HG02885 (cell line): ENCODE measurements around the gene CKMT2.

ENCODE experiments used
- ATAC-seq: cut with Tn5 transposase; IDR thresholded peaks from one replicate; pipeline ENCODE4 v1.9.1; 2021; ENCODE audit warnings: mild to moderate bottlenecking; ENCODE audit not compliant: unreplicated experiment, poor library complexity

Gene CKMT2

DNA sequence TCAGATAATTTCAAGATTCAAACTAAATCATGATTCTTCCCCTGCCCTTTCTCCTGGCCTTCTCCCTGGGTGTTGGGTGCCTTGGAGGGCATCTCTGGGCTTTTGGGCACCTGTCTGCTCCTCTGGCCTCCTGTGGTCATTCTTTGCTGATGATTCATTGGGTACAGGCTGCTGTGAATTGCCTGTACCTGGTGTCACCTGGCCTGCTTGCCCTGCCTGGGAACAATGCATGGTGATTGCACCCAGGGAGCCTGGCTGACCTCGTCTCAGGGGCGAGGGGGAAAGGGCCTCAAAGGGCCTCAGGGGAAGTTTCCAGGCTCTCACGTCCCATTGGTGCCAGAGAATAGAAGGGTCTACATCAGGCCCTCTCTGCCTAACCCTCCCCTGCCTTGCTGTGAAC is 20.1 kb upstream of the CKMT2 start:
- no peak for ATAC-seq

DNA sequence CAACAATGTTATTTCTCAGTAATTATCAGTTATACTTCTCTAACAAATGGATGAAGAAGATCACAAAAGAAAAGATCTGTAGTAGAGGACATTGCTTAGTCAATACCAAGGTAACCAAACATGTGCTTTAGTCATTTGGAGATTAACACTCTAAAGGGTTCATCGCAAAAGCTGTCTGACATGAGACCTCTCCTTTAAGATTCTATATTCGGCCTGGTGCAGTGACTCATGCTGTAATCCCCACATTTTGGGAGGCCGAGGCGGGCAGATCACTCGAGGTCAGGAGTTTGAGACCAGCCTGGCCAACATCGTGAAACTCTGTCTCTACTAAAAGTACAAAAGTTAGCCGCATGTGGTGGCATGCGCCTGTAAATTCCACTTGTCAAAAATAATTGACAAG is 18.3 kb upstream of the CKMT2 start:
- no peak for ATAC-seq

DNA sequence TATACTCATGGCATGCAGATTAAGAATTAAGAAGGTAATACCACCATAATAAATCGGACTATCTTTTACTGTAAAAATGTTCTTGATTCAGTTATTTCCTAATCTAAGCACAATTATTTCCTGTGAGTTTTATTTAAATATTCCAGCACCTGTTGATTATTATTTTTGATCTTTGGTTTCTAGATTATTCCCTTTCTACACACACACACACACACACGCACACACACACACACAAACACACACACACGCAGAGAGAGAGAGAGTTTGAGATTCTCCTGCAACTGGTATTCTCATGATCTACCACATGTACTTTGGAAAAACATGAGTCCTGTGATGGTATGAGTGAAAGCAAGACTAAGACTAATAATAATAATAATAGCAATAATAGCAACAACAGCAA is 17.0 kb upstream of the CKMT2 start:
- ATAC-seq, result no peak

DNA sequence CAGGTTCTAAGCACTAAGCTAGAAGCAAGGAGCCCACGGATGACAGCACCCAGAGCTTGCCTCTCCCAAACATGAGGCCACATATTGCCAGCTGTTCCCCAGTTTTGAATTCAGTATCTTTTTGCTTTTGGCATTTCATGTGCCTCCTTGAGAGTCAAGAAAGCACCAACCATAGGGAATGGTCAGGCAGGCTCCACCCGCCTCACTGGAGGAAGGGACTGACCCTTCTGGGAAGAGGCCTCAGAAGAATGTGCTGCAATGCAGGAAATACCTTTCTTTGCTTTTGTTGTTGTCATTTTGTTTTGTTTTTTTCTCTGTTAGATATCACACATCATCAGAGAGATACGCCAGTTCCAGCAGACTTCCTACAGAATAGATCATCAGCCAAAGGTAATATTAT is 13.7 kb upstream of the CKMT2 start:
- ATAC-seq, result no peak

DNA sequence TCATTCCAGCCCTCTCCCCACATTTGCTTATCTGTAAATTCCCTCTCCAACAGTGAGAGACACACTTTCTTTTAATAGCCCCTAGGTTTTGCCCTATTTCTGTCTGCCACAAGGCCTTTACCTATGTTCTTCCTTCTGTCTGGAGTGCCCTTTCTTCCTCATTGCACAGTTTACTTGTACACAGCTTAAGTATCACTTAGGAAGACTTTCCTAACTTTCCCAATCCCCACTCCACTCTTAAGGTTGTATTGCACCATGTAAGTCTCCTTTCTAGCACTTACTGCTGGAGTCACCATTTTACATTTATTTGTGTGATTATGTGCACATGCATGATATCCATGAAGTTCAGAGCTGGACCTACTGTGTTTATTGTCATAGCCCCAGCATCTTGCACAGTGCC is 10.8 kb upstream of the CKMT2 start:
- no peak for ATAC-seq

DNA sequence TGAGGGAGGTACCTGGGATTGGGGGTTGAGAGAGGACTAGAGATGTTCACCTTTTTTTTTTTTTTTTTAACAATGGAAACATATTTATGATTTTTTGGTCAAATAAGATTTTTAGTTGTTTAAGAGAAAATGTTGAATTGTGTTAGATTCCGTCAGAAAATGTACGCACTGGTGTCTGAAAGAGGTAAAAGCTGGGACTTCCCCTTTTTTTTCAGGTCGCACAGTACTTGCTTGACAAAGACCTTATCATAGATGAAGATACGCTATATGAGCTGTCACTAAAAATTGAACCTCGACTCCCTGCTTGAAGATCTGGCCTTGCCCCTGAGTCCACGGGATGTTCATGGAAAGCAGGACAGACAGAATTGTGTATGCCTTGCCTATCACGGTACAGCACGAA is 7.7 kb upstream of the CKMT2 start:
- ATAC-seq, result no peak

DNA sequence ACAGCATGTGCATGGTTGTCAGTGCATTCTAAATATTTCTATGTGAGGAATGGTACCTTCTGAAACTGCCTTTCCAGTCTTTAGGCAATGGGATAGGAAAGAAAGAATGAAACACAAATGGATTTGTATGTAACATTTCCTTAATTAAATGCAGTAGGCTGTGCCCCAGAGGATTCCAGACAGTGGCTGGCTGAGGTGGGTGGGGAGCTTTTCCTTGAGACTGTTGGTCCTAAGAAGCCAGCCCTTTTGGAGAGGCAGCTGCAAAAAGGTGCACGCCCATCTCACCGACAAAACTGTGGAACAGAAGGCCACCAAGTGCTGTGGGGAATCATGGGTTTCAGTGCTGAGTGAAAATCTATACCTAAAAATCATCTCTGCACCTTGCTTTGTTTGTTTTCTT is 6.8 kb upstream of the CKMT2 start:
- no peak for ATAC-seq

DNA sequence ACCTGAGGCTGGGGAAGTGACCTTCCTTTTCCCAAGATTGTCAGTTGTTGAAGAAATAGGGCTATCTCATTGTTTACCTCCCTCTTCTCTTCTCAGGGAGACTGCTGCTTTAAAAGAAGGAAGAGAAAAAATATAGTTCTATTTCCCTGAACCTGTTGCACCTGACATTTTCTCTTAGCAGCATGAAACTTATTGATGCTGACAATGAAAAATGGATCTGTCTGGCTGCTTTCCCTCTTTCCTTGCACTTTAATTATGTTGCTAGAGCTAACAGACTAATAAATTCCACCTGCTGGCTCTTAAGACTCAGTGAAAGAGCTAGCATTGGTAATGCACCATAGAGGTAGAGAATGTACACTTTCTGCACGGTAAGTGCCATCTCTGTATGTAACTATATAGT is 6.2 kb upstream of the CKMT2 start:
- no peak for ATAC-seq

DNA sequence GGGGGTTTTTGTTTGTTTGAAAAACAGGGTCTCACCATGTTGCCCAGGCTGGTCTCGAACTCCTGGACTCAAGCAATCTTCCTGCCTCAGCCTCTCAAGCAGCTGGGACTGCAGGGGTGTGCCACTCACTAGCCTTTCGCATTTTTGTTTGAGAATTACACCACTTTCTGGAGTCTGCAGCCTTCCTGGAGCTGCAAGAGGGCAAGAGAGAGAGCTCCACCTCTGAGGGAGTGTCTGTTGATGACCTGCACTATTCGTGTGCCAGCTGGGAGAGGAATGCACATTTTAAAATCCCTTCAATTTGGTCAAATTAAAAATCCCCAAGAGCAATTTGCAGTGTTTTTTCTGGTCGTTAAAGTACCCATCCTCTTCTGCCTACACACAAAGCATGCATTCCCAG is 5.0 kb upstream of the CKMT2 start:
- ATAC-seq, result no peak

DNA sequence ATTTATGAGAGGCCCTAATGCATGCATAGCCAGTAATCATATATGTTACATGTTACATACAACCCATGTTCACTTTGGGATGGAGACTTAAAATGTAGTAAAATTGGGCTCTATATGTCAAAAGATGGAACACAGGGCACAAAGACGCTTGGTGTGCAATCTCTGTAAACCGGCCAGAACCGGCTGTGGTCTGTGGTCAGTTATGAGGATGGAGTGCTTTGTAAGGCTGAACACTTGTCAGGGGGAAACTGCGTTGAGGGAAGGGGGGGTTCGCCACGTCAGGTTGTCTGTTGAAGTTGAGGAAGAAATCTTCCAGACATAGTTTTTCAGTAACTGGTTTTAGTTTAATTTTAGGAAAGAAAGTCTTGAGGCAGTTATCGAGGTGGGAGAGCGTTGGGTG is 2.7 kb upstream of the CKMT2 start:
- ATAC-seq, result no peak

DNA sequence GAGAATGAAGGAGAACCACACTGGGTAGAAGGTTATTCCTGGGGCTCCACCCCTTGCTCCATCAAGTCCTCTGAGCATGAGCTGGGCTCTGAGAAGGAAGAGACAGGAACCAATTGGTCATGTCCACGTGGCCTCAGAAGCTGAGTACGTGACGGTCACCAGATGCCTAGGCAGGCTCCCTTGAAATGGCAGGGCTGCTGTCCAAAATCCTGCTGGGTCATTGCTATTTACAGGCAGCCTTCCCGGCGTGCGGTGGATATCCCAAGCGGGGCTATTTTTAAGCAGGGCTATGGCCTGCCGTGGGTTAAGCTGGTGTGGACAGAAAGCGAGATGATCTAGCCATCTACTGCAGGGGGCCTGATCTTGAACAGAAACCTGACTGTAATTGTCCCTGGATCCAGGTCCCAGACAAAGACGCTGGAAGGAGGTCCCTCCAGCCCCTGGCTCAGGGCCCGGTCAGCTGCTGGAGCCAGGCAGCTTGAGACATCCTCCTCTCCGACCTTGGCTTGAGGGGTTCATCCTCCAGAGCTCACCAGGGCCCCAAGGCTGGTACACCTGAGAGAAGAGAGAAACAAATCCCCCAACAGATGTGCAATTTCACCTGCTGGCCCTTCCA is 550 bp upstream of the CKMT2 start:
- no peak for ATAC-seq

DNA sequence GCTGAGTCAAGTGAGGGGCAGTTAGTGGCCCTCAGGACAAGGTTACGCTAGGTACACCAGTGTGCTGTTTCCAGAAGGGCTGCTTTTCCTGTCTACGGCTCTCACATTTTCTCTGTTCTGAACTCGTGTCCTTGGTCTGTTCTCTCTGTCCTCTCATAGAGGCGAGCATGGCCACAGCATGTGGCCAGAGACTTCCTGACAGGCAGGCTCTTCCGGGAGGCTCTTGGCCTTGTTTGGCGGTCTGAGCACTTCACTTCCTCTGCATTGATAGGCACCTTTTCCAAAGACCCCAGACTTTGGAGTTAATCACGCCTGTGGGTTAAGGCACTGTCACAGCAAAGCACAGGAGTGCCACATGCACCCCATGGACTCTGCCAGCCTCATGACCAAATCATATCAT is 1.2 kb downstream of the CKMT2 start:
- no peak for ATAC-seq

DNA sequence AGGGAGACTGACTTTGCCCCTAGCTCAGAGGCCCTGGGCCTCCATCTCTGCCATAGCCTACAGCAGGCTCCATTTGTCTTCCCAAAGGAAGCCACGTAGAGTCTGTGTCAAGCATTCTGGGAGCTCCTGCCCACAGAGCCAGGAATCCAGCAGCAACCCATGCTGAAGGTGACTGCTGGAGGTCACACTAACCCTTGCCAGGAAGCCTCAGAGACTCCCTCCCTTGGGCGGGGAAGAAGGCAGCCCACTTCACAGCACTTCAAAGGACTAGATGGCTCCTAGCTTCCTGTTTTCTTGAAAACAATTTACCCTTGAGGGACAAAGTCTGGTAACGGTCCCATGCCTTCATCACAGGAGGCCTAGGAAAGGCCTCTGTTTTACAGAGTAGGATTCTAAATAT is 1.7 kb downstream of the CKMT2 start:
- no peak for ATAC-seq

DNA sequence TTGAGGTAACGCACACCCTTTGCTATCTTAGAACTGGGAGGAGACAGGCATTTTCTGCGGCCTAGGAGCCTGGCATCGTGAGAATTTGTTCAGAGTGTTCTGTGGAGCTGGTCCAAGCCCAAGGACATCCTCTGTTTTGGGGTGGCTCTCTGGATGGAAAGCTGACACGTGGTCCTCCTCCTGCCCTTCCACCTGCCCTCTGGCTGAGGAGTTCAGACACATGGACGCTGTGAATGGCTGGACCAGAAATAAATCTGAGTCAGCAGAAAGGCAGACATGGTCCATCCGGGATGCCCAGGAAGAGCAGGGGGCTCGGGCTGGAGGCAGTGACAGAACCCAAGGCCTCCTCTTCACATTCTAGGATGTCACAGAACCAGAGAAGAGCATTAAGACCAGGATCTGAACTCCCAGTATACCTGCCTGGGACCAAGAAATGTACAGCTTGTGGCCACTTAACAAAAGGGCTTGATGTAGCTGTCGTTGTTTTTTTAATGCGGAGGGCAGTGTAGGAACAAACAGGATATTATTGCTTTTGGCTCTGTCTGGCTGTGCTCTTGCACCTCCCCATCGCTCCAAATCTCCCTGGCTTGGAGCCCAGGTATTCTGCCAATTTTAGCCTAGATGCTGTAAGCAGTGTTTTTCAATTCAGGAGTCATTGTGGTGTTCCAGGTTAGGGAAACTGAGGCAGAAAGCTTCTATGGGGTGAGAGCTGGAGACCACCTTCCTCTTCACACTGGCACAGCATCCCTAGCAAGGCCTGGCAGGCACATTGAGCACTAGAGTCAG is 2.4 kb downstream of the CKMT2 start:
- ATAC-seq, result no peak

DNA sequence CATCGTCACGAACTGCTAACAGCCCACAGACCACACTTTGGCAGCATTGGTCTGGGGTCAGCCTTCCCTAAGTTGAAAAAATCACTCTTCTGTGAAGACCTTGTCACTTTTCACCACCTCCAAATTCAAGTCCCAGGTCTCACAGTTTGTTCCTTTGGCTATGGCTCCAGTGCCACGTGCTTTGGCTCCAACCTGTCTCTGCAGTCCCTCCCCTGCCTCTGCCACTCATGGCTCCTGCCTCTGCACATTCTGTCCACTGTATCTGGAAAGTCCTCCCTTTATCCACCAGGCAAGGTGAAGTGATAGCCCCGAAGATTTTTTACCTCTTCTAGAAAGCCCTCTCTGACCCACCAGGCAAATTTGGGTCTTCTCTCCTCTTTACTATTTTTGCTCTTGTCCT is 5.3 kb downstream of the CKMT2 start:
- ATAC-seq, result no peak

DNA sequence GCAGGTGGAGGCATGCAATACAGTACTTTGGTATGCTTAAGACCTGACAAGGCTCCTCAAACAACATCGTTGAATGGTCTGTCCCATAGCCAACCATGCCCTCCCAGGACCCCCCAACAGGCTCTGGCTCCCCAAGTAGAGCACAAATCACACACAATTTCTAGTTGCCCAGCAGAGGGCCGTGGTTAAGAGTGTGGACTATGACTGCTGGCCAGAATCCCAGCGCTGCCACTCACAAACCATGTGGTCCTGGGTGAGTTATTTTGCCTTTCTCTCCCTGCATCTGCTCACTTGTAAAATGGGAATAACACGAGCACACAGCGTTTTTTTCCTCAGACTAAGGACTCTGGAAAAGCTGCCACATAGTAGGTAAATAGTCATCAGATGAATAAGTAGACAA is 6.5 kb downstream of the CKMT2 start:
- no peak for ATAC-seq

DNA sequence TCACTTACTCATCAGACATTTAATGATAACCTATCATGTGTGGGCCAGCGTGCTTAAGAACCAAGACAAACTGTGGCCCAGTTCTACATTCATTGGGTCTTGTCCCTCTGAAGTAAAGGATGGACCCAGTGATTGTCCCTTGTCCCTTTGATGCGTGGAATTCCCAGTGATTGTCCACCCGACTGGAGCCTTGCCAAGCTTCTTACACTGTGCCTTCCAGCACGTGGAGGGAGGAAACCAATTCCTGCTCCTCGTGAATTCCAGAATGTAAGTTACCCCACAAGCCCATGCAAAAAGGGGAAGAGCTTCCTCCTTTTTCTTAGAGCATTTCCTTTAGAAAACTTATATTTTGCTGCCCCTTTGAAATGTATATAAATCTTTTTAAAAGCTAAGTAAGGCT is 7.9 kb downstream of the CKMT2 start:
- no peak for ATAC-seq

DNA sequence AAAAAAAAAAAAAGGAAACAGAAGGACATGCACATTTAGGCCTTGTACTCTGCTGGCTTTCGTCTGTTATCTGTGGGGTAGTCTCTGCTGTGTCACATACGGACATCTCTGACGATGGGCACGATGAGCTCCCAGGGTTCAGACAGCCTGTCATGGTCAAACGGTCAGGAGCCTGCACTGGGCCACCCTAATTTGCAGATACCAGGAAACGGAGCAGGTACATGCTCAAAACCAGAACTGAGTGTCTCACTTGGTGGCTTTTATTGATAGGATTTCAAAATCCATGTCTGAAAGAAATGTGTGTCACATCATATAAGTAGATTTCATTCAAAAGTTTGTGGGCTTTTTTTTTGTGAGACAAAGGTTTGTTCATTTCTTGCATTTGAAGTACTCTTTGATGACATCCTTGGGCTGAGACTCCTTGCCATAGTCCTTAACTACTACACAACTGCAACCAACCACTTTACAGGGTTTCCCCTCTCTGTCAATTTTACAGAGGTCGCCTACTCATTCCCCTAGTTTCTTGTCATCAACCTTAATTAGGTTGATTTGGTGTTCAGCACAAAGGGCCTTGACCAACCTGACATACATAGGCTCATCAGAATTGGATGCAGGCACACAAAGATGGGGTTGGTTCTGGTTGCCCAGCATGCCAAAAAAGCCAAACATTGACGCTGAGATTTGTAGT is 9.0 kb downstream of the CKMT2 start:
- no peak for ATAC-seq

DNA sequence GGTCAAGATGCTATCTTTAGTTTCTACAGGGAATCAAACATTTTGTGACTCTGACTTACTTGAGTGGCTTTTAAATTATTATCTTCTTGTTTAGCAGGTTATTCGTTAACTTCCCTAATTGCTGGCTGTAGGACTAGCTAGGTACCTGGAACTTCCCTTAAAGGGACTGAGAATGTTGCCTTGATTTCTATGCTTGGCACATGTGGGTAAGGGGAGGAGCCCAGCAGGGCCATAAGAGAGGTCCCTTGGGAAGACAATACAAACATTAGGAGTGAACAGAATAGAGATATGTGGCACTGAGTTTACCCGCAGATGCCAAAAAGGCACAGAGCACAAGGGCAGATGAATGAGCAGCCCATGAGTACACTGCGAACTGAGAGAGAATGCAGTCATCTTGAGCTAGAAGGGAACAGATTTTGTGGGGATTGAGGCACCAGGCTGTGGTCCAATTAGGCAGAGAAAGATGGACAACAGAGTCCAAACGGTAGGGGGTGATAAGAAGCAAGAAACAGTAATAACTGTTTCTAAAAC is 9.8 kb downstream of the CKMT2 start:
- ATAC-seq, result no peak

DNA sequence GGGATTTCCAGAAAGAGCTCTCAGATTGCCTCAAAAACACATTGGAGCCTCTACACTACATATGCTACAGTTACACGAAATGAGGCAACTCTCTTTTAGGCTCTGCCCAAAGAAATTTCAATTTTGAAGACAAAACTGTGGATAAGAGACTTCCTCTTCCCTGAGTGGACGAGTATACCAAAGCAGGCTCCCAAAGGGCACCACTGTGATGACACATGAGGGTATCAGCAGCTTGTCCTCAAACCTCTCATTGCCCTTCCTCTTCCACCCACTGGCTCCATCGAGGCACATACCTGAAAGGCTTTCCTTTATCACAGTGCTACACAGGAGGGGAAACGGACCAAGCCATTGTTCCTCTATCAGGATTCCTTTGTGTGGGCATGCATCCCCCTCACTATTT is 11.3 kb downstream of the CKMT2 start:
- no peak for ATAC-seq

DNA sequence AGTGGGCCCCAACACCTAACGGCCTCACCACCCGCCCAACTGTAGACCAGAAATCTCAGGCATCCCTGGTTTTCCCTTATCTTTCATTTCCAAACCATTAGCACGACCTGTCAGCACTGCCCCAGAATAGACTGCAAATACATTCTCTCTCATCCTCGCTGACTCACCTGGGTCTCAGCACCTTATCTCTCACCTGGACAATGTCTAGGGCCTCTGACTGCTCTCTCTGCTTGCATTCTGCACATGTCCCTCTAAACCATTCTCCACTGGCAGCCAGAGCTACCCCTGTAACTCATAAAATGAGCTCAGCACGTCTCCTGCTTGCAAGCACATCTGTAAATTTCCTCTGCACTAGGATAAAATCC is 12.7 kb downstream of the CKMT2 start:
- ATAC-seq, result no peak

DNA sequence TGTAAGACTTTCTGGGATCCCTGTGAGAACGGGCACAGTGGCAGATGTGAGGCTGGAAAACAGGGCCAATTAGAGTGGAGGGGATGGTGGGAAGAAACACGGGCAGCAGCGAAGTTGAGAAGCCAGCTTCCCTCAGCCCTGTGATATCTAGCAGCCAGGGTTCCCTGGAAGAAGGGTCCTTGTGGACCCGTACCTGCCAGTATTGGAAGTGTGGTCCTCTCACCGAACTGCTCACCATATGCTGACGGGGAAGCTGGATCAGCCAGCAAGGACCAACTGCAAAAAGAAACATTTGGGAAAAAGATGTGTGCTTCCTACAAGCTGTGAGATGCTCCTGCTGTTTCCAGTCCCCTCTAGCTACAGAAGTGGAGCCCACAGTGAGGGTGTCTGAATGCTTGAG is 13.6 kb downstream of the CKMT2 start:
- no peak for ATAC-seq
